Neutrophil (primary cell): ENCODE data around the gene RENBP.

Experiments
- H3K27ac ChIP-seq: fragments of 200-600 bp; sonication (generic); 2 replicates; pipeline ENCODE4 v1.5.1; 2016; ENCODE audit warnings: mild to moderate bottlenecking, moderate library complexity
- H3K27me3 ChIP-seq: fragments of 200-600 bp; sonication (generic); 2 replicates; pipeline ENCODE4 v1.6.0; 2016; ENCODE audit warnings: mild to moderate bottlenecking
- H3K36me3 ChIP-seq: fragments of 200-600 bp; sonication (generic); 2 replicates; pipeline ENCODE4 v1.5.1; 2017
- H3K4me1 ChIP-seq, 2 experiments: fragments of 200-600 bp in 1 of 2; sonication (generic) in 1 of 2; 1 replicate in 1 of 2; 2 replicates in 1 of 2; pipeline versions ENCODE4 v1.5.1 to v1.6.1; 2013 to 2016; ENCODE audit warnings: low read depth in 1 of 2, low read length in 1 of 2, mild to moderate bottlenecking in 1 of 2, moderate library complexity in 1 of 2; ENCODE audit not compliant: control insufficient read depth in 1 of 2, insufficient read depth in 1 of 2
- H3K4me3 ChIP-seq, 2 experiments: fragments of 200-600 bp in 1 of 2; sonication (generic) in 1 of 2; 1 replicate in 1 of 2; 2 replicates in 1 of 2; pipeline ENCODE4 v1.5.1; 2013 to 2016; ENCODE audit warnings: low read depth in 1 of 2, low read length in 1 of 2, mild to moderate bottlenecking in 1 of 2, moderate library complexity in 1 of 2
- H3K9me3 ChIP-seq: fragments of 200-600 bp; sonication (generic); 2 replicates; pipeline ENCODE4 v1.5.1; 2016
- CTCF ChIP-seq: fragments of 200-600 bp; sonication (generic); IDR thresholded peaks from 2 replicates; pipeline ENCODE4 v1.5.1; 2016; ENCODE audit warnings: antibody characterized with exemption

Gene RENBP

GRCh38 chrX:153966283-153966688, 21.8 kb upstream of the RENBP start:
- peaks cover 8% of the 10 kb centered on the region for H3K36me3 ChIP-seq
- no peak overlapping the region for H3K4me3 ChIP-seq
- H3K27ac ChIP-seq: peak overlapping the region; percentile 99
- H3K9me3 ChIP-seq: no peaks in the 10 kb centered on the region
- no peak for TF ChIP-seq CTCF
- no peaks in the 10 kb centered on the region for H3K27me3 ChIP-seq
- H3K4me1 ChIP-seq: peaks cover 48 to 49% of the 10 kb centered on the region in 2 experiments

GRCh38 chrX:153965406-153965805, 21.0 kb upstream of the RENBP start:
- no peak for TF ChIP-seq CTCF
- peaks cover 46 to 48% of the 10 kb centered on the region in 2 experiments for H3K4me1 ChIP-seq
- peak overlapping the region; percentile 99 for H3K27ac ChIP-seq

GRCh38 chrX:153964105-153964504, 19.7 kb upstream of the RENBP start:
- no peaks in the 10 kb centered on the region for H3K27me3 ChIP-seq
- no peak overlapping the region for H3K4me3 ChIP-seq
- no peak for TF ChIP-seq CTCF
- H3K9me3 ChIP-seq: no peaks in the 10 kb centered on the region
- no peak overlapping the region for H3K27ac ChIP-seq
- peaks cover 19% of the 10 kb centered on the region for H3K36me3 ChIP-seq
- H3K4me1 ChIP-seq: peaks cover 37% of the 10 kb centered on the region in 2 experiments

More at GRCh38 chrX:153965406-153965805, 21.0 kb upstream of the RENBP start:
- peaks cover 8% of the 10 kb centered on the region for H3K36me3 ChIP-seq
- H3K27me3 ChIP-seq: no peaks in the 10 kb centered on the region
- H3K4me3 ChIP-seq: no peak overlapping the region
- H3K9me3 ChIP-seq: no peaks in the 10 kb centered on the region

- Histone ChIP-seq H3K27me3 (no peaks in the 10 kb centered on the region), H3K9me3 (no peaks in the 10 kb centered on the region), H3K4me1 (peaks cover 31 to 32% of the 10 kb centered on the region in 2 experiments), H3K27ac (no peak overlapping the region), H3K36me3 (peaks cover 25% of the 10 kb centered on the region), H3K4me3 (no peak overlapping the region)
- no peak for TF ChIP-seq CTCF
These were observed 19.1 kb upstream of the RENBP start for GRCh38 chrX:153963546-153963945.

DNA sequence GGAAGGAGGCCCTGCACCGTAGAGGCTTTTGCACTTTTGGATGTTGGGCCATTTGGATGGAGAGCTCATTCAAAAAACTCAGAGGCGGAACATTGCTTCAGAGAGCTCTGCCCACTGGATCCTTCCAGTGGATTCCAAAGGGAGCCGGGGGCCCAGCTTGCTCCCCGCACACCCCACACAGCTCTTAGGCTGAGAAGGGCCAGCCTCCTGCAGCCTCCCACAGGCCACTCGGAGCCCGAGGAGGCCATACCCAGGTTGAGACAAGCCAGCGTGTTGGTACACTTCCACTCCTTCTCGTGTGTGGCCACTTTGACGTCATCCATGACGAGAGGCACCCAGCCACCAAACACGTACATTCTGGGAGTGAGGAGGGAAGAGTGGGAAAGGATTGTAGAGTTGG, 16.8 kb upstream of the RENBP start:
- peaks cover 47% of the 10 kb centered on the region for H3K36me3 ChIP-seq
- H3K27me3 ChIP-seq: no peaks in the 10 kb centered on the region
- no peak overlapping the region for H3K27ac ChIP-seq
- H3K4me3 ChIP-seq: no peak overlapping the region
- H3K4me1 ChIP-seq: peaks cover 8 to 9% of the 10 kb centered on the region in 2 experiments
- no peak for TF ChIP-seq CTCF
- H3K9me3 ChIP-seq: no peaks in the 10 kb centered on the region

DNA sequence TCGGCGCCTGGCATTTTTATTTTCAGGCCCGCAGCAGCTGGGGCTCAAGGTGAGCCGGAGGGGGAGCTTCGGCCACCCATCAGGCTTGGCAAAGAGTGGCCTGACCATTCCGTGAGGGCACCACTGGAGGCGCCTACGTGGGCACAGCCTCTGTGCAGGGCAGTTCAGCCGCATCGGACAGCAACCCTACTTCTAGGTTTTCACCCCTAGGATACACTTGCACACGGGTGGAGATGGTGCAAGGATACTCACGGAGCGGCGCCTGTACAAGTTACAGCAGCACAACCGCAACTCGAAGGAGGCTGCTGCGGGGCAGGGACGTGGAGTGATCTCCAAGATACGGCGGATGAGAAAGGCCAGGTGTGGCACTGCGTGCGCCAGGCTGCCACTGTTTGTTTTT, 16.3 kb upstream of the RENBP start:
- H3K4me3 ChIP-seq: no peak overlapping the region
- H3K9me3 ChIP-seq: no peaks in the 10 kb centered on the region
- peaks cover 3 to 4% of the 10 kb centered on the region in 2 experiments for H3K4me1 ChIP-seq
- H3K27ac ChIP-seq: no peak overlapping the region
- no peak for TF ChIP-seq CTCF
- H3K27me3 ChIP-seq: no peaks in the 10 kb centered on the region
- peaks cover 53% of the 10 kb centered on the region for H3K36me3 ChIP-seq
